Pancreas (tissue), 10 donors: ENCODE measurements around the gene WDR49. TPM values are rescaled to one million over a fixed set of nuclear protein-coding genes. Genes with fewer than 3 reads are reported as not detected.

Source experiments
- ATAC-seq, 4 donors: fragments of 200-7000 bp; cut with Tn5 transposase; one replicate each; pipeline versions ENCODE4 v1.8.0 to v1.9.1; 2020; ENCODE audit warnings: mild to moderate bottlenecking in 4 of 4, moderate library complexity in 4 of 4
- DNase-seq, 6 donors: peaks; one replicate each; pipeline ENCODE4 v3.0.0-alpha.2; 2020
- FAIRE-seq: peaks from 2 replicates; lab custom pipeline; 2012; peaks lifted over from hg19 to GRCh38; lab: Jason Lieb, UNC
- H3K27ac ChIP-seq, 4 donors: fragments of 200-600 bp; sonication (generic); 1 replicate in 3 of 4; 2 replicates in 1 of 4; pipeline versions ENCODE4 v1.5.0 to v1.8.0; 2020
- H3K27me3 ChIP-seq, 4 donors: fragments of 200-600 bp; one replicate each; pipeline ENCODE4 v1.8.0; 2021
- H3K36me3 ChIP-seq, 3 donors: fragments of 200-600 bp; sonication (generic) in 1 of 3; one replicate each; pipeline versions ENCODE4 v1.5.0 to v1.8.0; 2020 to 2021
- H3K4me1 ChIP-seq, 3 donors: fragments of 200-600 bp; one replicate each; pipeline ENCODE4 v1.8.0; 2021
- H3K4me3 ChIP-seq, 4 donors: fragments of 200-600 bp; sonication (generic) in 2 of 4; one replicate each; pipeline versions ENCODE4 v1.5.0 to v1.8.0; 2020 to 2021
- H3K9me3 ChIP-seq, 4 donors: fragments of 200-600 bp; one replicate each; pipeline ENCODE4 v1.8.0; 2021
- WGBS, 2 donors: extraction: QIAGEN DNeasy Blood & Tissue Kit; methylation state at CpG; one replicate each; pipeline ENCODE4 v1.1.7; 2013; 5-methylcytosine and 5-hydroxymethylcytosine counted together
- intact Hi-C, 3 donors: fragments of 100-400 bp; cut with DNase I; formaldehyde crosslinking; loops; one replicate each; pipeline versions ENCODE4 v1.11.1 to v1.14.2; 2022
- polyA plus RNA-seq, 2 donors: library from polyadenylated mRNA; stranded (reverse); fragments of 200-250 nt; gene quantifications; one replicate each; pipeline ENCODE4 v1.2.3, GENCODE V29; 2013
- total RNA-seq, 6 donors: library from RNA; stranded (reverse); fragmentation: NEBNext Ultra II Directional in 4 of 6; extraction: Animal tissue kit (Norgen Biotek cat#: 25700) in 4 of 6; gene quantifications; one replicate each; pipeline versions ENCODE4 v1.2.1 to v1.2.4, GENCODE V29; 2021 to 2023
- TF ChIP-seq, protein P1 (sequence below), 4 donors: fragments of 200-600 bp; sonication (generic) in 3 of 4; IDR thresholded peaks; one replicate each; pipeline versions ENCODE4 v1.5.0 to v1.8.0; 2021; ENCODE audit warnings: antibody characterized with exemption in 4 of 4
- donor health status: healthy with polysubstance abuse.
- donor health status: DM: no; HTN: no; CAD: no; lungs with moderate emphysema.
- donor health status: DM: no; HTN: no; CAD: no.
- donor health status: control.
- donor health status: control.
- donor health status: Bipolar disorder and iron deficiency.
- donor health status: DM: yes; HTN: yes; CAD: no.
- donor health status: DM: no; HTN: no; CAD: no.
- donor health status: DM: no; HTN: no; CAD: no.
- donor health status: DM: yes; HTN: yes; CAD: no.

WDR49 gene
- total and polyA plus RNA-seq, 8 donors = 0.02 to 0.79 (median 0.44) TPM

DNA sequence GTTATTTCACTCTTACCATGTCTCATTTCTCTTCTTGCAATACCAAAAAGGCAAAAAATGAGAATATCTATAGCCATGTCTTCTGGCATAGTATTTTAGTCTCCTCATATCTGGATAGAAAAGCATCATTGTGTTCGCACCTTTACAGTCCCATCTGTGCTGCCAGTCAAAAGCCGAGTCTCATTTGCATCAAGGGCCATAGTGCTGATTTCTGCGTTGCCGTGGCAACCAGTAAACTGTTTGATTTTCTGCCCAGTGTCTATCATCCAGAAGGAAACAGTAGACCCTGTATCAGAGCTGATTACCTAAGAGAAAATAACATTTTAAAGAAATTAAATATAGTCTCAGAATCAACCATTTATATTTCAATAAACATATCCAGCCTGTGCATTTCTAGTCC is 93.8 kb downstream of the WDR49 start:
- Histone ChIP-seq H3K4me3 (no peak overlapping the region), H3K4me1 (no peaks in the 10 kb centered on the region), H3K27ac (no peak overlapping the region), H3K9me3 (no peaks in the 10 kb centered on the region), H3K36me3 (no peaks in the 10 kb centered on the region), H3K27me3 (no peaks in the 10 kb centered on the region)
- FAIRE-seq (no peak), DNase-seq (no peak), ATAC-seq (no peak)
- 63 to 67% methylated on average over 4 of the region's 4 CpGs for WGBS, 2 donors
- intact Hi-C loops = no loop called here
- TF ChIP-seq, protein P1, sequence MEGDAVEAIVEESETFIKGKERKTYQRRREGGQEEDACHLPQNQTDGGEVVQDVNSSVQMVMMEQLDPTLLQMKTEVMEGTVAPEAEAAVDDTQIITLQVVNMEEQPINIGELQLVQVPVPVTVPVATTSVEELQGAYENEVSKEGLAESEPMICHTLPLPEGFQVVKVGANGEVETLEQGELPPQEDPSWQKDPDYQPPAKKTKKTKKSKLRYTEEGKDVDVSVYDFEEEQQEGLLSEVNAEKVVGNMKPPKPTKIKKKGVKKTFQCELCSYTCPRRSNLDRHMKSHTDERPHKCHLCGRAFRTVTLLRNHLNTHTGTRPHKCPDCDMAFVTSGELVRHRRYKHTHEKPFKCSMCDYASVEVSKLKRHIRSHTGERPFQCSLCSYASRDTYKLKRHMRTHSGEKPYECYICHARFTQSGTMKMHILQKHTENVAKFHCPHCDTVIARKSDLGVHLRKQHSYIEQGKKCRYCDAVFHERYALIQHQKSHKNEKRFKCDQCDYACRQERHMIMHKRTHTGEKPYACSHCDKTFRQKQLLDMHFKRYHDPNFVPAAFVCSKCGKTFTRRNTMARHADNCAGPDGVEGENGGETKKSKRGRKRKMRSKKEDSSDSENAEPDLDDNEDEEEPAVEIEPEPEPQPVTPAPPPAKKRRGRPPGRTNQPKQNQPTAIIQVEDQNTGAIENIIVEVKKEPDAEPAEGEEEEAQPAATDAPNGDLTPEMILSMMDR (IDR thresholded peaks at IDR 0.05) = no peak

GRCh38 chr3:167554898-167555297 is 98.8 kb downstream of the WDR49 start:
- ATAC-seq (no peak), DNase-seq (no peak), FAIRE-seq (no peak)
- H3K4me3 ChIP-seq = no peak overlapping the region
- H3K36me3 ChIP-seq = no peaks in the 10 kb centered on the region
- WGBS, 2 donors = 75 to 81% methylated on average over 3 of the region's 3 CpGs
- TF ChIP-seq, protein P1 (IDR thresholded peaks at IDR 0.05) = no peak
- intact Hi-C loops = no loop called here
- H3K4me1 ChIP-seq = no peaks in the 10 kb centered on the region
- no peaks in the 10 kb centered on the region for H3K27me3 ChIP-seq
- H3K9me3 ChIP-seq = no peaks in the 10 kb centered on the region
- H3K27ac ChIP-seq = no peak overlapping the region

- 40 to 64% methylated on average over 1 of the region's 1 CpG for WGBS, 2 donors
- H3K4me3 ChIP-seq = no peak overlapping the region
- H3K4me1 ChIP-seq = no peaks in the 10 kb centered on the region
- H3K9me3 ChIP-seq = no peaks in the 10 kb centered on the region
- intact Hi-C loops = no loop called here
- ATAC-seq (no peak), DNase-seq (no peak), FAIRE-seq (no peak)
- H3K36me3 ChIP-seq = no peaks in the 10 kb centered on the region
- no peak overlapping the region for H3K27ac ChIP-seq
- no peaks in the 10 kb centered on the region for H3K27me3 ChIP-seq
- TF ChIP-seq, protein P1 (IDR thresholded peaks at IDR 0.05) = no peak
Measured at GRCh38 chr3:167538081-167538480, 115.7 kb downstream of the WDR49 start.

DNA sequence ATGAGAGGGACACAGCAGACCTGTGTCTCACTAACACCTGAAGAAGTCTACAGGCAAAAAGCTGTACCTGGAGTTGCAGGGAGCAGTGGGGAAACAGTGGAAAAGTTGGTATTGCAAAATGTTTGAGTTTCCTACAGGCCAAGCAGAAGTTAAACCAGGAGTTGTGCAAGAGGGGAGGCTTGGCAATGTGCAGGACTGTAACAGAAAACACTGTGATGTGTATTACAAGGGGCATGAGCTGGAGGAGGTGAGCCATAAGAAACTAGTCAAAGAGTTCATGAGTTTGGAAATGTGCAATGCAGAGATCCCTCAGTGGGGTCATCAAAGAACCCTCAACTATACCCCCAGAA is 132.8 kb downstream of the WDR49 start:
- DNase-seq (no peak), FAIRE-seq (no peak), ATAC-seq (peak in 1 of 4 donors; percentile 27)
- Histone ChIP-seq H3K9me3 (no peaks in the 10 kb centered on the region), H3K36me3 (no peaks in the 10 kb centered on the region), H3K4me1 (no peaks in the 10 kb centered on the region), H3K4me3 (no peak overlapping the region), H3K27me3 (no peaks in the 10 kb centered on the region), H3K27ac (no peak overlapping the region)
- intact Hi-C loops = no loop called here
- TF ChIP-seq, protein P1 (IDR thresholded peaks at IDR 0.05) = no peak

GRCh38 chr3:167520266-167521005 is 133.3 kb downstream of the WDR49 start:
- FAIRE-seq = no peak

More at GRCh38 chr3:167520266-167521005, 133.3 kb downstream of the WDR49 start:
- Histone ChIP-seq H3K27me3 (no peaks in the 10 kb centered on the region), H3K36me3 (no peaks in the 10 kb centered on the region), H3K27ac (no peak overlapping the region), H3K9me3 (no peaks in the 10 kb centered on the region), H3K4me3 (no peak overlapping the region), H3K4me1 (no peaks in the 10 kb centered on the region)
- 93 to 95% methylated on average over 2 of the region's 2 CpGs for WGBS, 2 donors
- no peak for DNase-seq
- TF ChIP-seq, protein P1 (IDR thresholded peaks at IDR 0.05) = no peak
- intact Hi-C loops = no loop called here
- ATAC-seq = no peak
